NCI-H82 treated with DMSO at 0.1 percent for 48 hours (cell line): Measurements from ENCODE around the gene ITGA11.

Experiments
- DNase-seq: peaks from one replicate; lab custom pipeline; 2025; ENCODE audit not compliant: unreplicated experiment; lab: John Stamatoyannopoulos, UW

ITGA11 gene

GRCh38 chr15:68315035-68315434 lies 116.9 kb downstream of the ITGA11 start:
- no peak for DNase-seq

DNA sequence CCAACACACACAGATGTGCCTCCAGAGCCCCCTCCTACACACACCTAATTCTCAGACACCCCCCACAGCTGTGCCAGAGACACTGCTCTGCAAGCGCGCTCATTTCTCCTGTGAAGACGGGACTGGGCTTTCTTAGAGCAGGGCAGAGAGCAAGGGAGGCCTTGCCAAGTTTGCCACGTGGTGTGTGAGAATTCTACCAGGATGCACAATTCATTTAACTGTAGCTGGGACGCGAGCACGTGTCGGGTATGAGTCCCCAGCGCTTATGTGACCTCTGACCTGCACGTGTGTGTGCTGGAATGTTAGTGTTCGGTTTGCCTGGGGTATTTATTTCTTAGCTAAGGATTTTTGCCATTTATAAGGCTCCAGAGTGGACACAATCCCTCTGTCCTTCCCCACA lies 117.4 kb downstream of the ITGA11 start:
- no peak for DNase-seq

GRCh38 chr15:68313501-68314410 lies 118.2 kb downstream of the ITGA11 start:
- no peak for DNase-seq

DNA sequence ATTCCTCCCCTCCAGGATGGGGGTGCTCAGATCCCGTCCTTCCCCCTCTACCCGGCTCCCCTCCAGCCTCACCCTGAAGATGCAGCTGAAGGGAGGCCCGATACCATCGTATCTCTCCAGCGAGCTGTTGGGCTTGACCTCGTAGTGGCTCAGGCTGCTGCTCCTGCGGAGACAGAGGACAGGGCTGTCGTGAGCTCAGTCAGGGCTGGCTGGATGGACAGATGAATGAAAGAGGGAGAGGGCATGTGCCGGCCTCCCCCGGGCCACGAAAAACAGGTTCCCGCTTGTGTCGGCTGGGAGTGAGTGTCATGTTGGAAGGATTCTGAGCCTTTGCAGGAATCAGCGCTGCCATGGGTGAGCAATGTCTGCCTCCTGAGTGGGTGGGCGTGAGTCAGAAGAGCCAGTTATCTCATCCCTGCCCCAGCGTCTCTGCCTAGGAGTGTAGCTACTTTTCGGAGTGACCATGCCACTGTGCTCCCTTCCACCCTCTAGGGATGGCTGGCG lies 119.2 kb downstream of the ITGA11 start:
- DNase-seq: no peak

GRCh38 chr15:68311859-68312557 lies 120.0 kb downstream of the ITGA11 start:
- DNase-seq: no peak

DNA sequence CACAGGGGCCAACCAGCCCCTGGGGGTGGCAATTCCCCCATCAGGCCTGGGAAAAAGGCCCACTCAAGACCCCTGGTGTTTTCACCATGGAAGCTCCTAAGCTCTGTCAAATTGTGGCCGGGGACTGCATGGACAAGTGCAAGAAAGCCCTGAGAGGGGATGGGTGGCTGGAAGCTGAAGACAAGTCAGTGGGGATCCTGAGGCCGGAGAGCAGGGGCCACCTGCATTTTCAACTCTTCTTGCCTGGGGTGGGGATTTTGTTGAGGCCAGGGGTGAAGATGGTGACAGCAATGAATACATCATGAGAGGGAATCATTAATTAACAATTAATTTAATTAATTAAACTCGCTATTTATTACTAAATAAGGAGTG lies 120.5 kb downstream of the ITGA11 start:
- DNase-seq: no peak

DNA sequence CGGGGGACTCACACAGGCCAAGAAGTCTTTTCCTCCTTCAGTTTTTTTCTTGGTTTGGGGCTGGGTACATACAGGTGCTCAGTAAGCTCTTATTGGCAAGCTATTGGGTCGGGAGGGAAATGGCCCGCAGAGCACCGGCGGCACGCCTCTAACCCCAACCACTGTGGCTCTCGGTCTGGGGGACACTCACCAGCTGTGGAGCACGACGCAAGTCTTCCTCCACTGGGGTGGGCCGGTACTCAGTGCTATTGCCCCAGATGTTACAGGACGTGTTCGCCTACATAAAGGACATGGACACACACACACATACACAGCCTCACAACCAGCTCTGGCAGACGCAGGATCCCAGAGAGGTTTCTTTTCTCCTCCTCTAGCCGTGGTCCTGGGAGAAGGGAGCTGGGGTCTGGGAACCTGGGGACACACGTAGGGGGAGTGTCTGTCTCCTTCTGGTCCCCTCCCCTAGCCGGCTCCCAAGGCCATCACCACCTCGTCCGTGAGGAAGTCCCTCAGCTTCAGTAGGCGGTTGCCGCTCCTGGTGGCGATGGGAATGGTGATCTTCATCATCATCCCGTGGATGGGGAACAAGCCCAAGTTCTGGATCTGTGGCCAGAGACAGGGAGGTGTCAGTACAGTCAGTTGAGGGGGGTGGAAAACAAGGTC lies 121.0 kb downstream of the ITGA11 start:
- DNase-seq: no peak

- no peak for DNase-seq
Measured at GRCh38 chr15:68310178-68310803, 121.7 kb downstream of the ITGA11 start.

- no peak for DNase-seq
Measured at GRCh38 chr15:68309024-68309423, 122.9 kb downstream of the ITGA11 start.

- no peak for DNase-seq
Measured at GRCh38 chr15:68307131-68307928, 124.6 kb downstream of the ITGA11 start.

DNA sequence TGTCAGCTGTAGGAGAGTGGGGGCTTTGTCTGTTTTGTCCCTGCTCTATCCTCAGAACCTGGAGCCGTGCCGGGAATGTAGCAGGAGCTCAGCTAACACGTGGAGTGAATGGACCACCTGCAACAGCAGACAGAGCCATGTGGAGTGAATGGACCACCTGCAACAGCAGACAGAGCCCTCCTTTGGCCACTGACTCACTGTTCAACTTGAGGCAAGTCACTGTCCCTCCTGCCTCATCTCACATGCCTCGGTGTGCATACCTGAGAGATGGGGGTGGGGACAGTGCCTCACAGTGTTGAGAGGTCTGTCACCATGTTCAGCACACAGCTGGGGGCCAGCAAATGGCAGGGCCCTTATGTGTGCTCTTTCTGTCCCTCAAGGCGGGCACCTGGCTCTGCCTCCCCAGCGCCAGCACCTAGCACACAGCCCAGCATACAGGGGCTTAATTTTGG lies 126.5 kb downstream of the ITGA11 start:
- DNase-seq: no peak

GRCh38 chr15:68304589-68305337 lies 127.2 kb downstream of the ITGA11 start:
- DNase-seq: no peak

- DNase-seq: no peak
Measured at GRCh38 chr15:68303560-68304436, 128.2 kb downstream of the ITGA11 start.

DNA sequence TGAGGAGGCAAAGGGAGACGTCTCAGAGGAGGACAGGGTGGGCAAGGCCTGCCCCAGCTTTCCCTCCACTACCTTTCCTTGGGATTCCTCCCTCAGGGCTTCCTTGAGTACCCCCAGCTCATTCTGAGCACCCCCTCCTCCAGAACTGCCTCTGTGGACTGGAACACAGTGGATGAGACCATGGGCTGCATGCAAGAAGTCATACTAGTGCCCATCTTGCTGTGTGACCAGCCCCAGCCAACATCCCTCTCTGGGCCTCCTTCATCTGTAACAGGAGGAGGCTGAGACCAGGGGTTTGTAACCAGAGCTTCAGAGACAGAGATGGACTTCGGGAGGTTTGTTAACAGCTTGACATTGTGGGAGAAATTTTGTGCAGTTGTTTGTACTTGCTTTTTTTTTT lies 128.8 kb downstream of the ITGA11 start:
- DNase-seq: no peak

GRCh38 chr15:68302729-68303128 lies 129.2 kb downstream of the ITGA11 start:
- DNase-seq: no peak

GRCh38 chr15:68301301-68301700 lies 130.7 kb downstream of the ITGA11 start:
- DNase-seq: no peak

DNA sequence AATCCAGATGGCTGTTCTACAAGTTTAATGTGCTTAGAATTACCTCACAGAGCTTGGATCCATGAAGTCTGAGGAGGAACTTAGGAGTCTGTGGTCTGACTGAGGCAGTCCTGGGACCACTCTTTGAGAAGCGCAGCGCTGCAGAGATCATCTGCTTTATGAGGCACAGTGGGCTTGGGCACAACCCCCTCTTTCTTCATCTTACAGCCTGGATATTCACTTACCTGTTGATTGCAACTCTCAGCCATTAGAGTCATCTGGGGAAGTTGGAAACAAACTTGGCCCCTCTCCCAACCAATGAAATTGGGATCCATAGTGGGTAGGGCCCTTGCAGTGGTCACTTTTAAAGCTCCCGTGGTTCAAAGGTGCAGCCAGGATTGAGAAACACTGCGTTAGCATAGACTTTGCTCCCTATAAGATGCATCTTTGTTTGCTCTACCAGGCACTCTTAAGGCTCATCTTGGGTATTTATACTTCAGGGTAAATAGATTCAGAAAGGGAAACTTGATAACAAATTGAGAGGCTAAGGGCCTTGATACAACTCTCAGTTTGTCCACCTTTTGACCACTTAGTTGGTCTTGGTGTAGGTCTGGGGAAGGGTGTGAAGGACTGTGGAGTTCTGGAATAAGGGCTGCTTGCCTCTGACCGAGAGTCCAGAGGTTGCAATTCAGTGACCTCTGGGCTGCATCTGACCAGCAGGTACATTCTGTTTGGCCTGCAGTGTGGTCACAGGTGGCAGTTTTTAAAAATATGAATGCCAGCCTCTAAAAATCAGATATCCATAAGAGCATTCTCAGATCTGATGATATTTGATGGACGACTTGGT lies 131.6 kb downstream of the ITGA11 start:
- no peak for DNase-seq

DNA sequence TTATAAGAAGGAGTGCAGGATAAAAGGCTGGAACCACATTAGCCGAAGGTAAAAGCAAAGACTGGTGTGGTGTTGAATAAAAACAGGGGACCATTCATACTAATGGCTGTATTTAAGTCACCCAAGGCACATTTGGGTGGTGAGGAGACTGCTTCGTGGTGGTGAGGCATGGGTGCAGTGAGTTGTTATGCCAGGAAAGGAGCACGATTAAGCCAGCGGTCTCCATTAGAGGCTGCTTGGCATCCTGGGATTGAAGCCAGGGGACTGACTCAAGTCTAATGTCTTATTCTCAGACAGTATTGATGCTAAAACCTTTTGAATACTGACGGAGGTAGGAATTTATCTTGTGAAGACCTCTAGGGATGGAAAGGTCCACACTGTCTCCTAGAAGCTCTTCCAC lies 132.5 kb downstream of the ITGA11 start:
- DNase-seq: no peak
